Caco-2 (cell line): ENCODE data around the gene OR51I1. TPM values are rescaled to one million over a fixed set of nuclear protein-coding genes. Genes with fewer than 3 reads are reported as not detected.

ENCODE experiments used
- Bru-seq: library from RNA; stranded (reverse); fragments of 400-500 nt; gene quantifications from one replicate; lab custom pipeline; 2021; lab: Mats Ljungman, UMichigan
- BruChase-seq, 2 experiments: library from RNA; stranded (reverse); fragments of 400-500 nt; gene quantifications; one replicate each; lab custom pipeline; 2021; lab: Mats Ljungman, UMichigan
- BruUV-seq: library from RNA; stranded (reverse); fragments of 400-500 nt; replicated peaks from 2 replicates; lab custom pipeline; 2021; lab: Mats Ljungman, UMichigan
- CTCF ChIA-PET: fragments of 300-600 bp; sonication (Branson Sonifier 250); formaldehyde crosslinking; loops from one replicate; lab custom pipeline; 2022; ENCODE audit warnings: antibody characterized with exemption; lab: Charles Lee
- POLR2A ChIA-PET: fragments of 300-600 bp; sonication (Branson Sonifier 250); formaldehyde crosslinking; loops from one replicate; lab custom pipeline; 2022; ENCODE audit warnings: antibody characterized with exemption; lab: Charles Lee
- DNase-seq, 2 experiments: peaks; one replicate each; pipeline versions ENCODE4 v3.0.0 to v3.0.0-alpha.2; 2020 to 2022
- H3K27me3 ChIP-seq: replicated peaks from 2 replicates; pipeline ENCODE4 v1.6.0; 2011; ENCODE audit warnings: low read length; ENCODE audit not compliant: control insufficient read depth, insufficient read depth
- H3K36me3 ChIP-seq: 2 replicates; pipeline ENCODE4 v1.5.1; 2011; ENCODE audit warnings: low read length; ENCODE audit not compliant: control insufficient read depth, insufficient read depth
- H3K4me1 ChIP-seq: fragments of 250-450 bp; sonication (Bioruptor Pico); 2 replicates; pipeline ENCODE4 v1.5.1; 2020; ENCODE audit warnings: mild to moderate bottlenecking
- H3K4me3 ChIP-seq: 2 replicates; pipeline ENCODE4 v1.5.1; 2011; ENCODE audit warnings: low read depth, mild to moderate bottlenecking, control low read depth, low read length
- H3K9me3 ChIP-seq: fragments of 250-450 bp; sonication (Bioruptor Pico); 2 replicates; pipeline ENCODE4 v1.5.1; 2020; ENCODE audit warnings: mild to moderate bottlenecking, moderate library complexity
- H3K27ac Mint-ChIP-seq: one replicate; pipeline ENCODE4 v1.8.0; 2022; ENCODE audit warnings: mixed read lengths; ENCODE audit not compliant: unreplicated experiment
- H3K27me3 Mint-ChIP-seq: one replicate; pipeline ENCODE4 v1.8.0; 2022; ENCODE audit warnings: mixed read lengths; ENCODE audit not compliant: insufficient read depth, unreplicated experiment
- H3K36me3 Mint-ChIP-seq: one replicate; pipeline ENCODE4 v1.8.0; 2022; ENCODE audit warnings: mild to moderate bottlenecking, mixed read lengths; ENCODE audit not compliant: insufficient read depth, unreplicated experiment
- H3K4me1 Mint-ChIP-seq: one replicate; pipeline ENCODE4 v1.8.0; 2022; ENCODE audit warnings: low read depth, mixed read lengths; ENCODE audit not compliant: unreplicated experiment
- H3K4me3 Mint-ChIP-seq: one replicate; pipeline ENCODE4 v1.8.0; 2022; ENCODE audit warnings: mild to moderate bottlenecking, moderate library complexity, mixed read lengths; ENCODE audit not compliant: unreplicated experiment
- H3K9me3 Mint-ChIP-seq: one replicate; pipeline ENCODE4 v1.8.0; 2022; ENCODE audit warnings: mixed read lengths; ENCODE audit not compliant: unreplicated experiment
- intact Hi-C: fragments of 100-400 bp; cut with micrococcal nuclease; formaldehyde crosslinking; loops from one replicate; pipeline ENCODE4 v1.10.0; 2022; ENCODE audit not compliant: unreplicated experiment
- long read RNA-seq: library from polyadenylated mRNA; stranded (forward); transcript quantifications from one replicate; pipeline ENCODE4 v2.0.0, GENCODE V29; 2022
- total RNA-seq: library from RNA; stranded (reverse); gene quantifications from 2 replicates; pipeline ENCODE4 v1.2.3, GENCODE V29; 2022
- TF ChIP-seq, protein P1 (sequence below), 2 experiments: fragments of 200-600 bp in 1 of 2; IDR thresholded peaks; 1 replicate in 1 of 2; 2 replicates in 1 of 2; pipeline versions ENCODE4 v1.5.1 to v1.8.0; 2011 to 2022; ENCODE audit warnings: antibody characterized with exemption in 1 of 2, control low read depth in 1 of 2, inconsistent platforms in 1 of 2, low read depth in 1 of 2, low read length in 1 of 2, mild to moderate bottlenecking in 1 of 2, moderate library complexity in 1 of 2; ENCODE audit not compliant: insufficient read depth in 1 of 2, severe bottlenecking in 1 of 2, unreplicated experiment in 1 of 2

The OR51I1 gene, protein sequence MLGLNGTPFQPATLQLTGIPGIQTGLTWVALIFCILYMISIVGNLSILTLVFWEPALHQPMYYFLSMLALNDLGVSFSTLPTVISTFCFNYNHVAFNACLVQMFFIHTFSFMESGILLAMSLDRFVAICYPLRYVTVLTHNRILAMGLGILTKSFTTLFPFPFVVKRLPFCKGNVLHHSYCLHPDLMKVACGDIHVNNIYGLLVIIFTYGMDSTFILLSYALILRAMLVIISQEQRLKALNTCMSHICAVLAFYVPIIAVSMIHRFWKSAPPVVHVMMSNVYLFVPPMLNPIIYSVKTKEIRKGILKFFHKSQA
- total RNA-seq (not detected in 2 replicates), Bru-seq, nascent RNA (not detected), BruChase-seq, experiment 1, labeled RNA remaining after a 2-hour chase (percentile 26 among the genes with signal in this experiment), BruChase-seq, experiment 2, labeled RNA remaining after a 6-hour chase (percentile 27 among the genes with signal in this experiment)
- long read RNA-seq = 0 reads

DNA sequence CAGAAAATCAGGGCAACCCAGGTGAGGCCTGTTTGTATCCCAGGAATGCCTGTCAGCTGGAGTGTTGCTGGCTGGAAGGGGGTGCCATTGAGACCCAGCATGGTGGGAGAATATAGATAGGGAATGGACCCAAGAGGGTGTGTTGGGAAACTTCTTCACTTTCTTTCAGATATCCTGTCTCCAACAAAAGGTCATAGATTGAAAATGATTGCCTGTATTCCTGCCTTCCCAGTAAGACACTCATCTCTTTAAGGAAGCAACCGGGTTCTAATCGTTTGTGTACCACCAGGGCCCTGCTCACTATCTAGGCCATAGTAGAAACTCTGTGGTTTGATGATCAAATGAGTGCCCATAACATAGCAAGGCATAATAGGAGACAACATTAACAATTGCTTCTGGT is at the start of gene OR51I1:
Gene OR51I1 (minus strand): TSS at position 101 of the 400 bp plus-strand sequence. CDS start 0 bp downstream, at position 101.
- H3K27me3 Mint-ChIP-seq = peaks cover 20% of the 10 kb centered on the region
- Histone ChIP-seq H3K9me3 (no peaks in the 10 kb centered on the region), H3K27me3 (no peaks in the 10 kb centered on the region), H3K36me3 (no peaks in the 10 kb centered on the region), H3K4me1 (no peaks in the 10 kb centered on the region), H3K4me3 (no peak within 1 kb of the TSS)
- no peak for DNase-seq
- H3K36me3 Mint-ChIP-seq = no peaks in the 10 kb centered on the region
- intact Hi-C loops = no loop called here
- TF ChIP-seq, protein P1, sequence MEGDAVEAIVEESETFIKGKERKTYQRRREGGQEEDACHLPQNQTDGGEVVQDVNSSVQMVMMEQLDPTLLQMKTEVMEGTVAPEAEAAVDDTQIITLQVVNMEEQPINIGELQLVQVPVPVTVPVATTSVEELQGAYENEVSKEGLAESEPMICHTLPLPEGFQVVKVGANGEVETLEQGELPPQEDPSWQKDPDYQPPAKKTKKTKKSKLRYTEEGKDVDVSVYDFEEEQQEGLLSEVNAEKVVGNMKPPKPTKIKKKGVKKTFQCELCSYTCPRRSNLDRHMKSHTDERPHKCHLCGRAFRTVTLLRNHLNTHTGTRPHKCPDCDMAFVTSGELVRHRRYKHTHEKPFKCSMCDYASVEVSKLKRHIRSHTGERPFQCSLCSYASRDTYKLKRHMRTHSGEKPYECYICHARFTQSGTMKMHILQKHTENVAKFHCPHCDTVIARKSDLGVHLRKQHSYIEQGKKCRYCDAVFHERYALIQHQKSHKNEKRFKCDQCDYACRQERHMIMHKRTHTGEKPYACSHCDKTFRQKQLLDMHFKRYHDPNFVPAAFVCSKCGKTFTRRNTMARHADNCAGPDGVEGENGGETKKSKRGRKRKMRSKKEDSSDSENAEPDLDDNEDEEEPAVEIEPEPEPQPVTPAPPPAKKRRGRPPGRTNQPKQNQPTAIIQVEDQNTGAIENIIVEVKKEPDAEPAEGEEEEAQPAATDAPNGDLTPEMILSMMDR (IDR thresholded peaks at IDR 0.05; ENCODE audit: insufficient read depth in 1 of 2, low read depth in 1 of 2, low read length in 1 of 2, severe bottlenecking in 1 of 2, unreplicated experiment in 1 of 2) = no peak
- no TSS peak for BruUV-seq
- H3K4me3 Mint-ChIP-seq = no peak within 1 kb of the TSS
- no peaks in the 10 kb centered on the region for H3K4me1 Mint-ChIP-seq
- ChIA-PET CTCF (no interaction called here), POLR2A (no interaction called here)
- no peak within 1 kb of the TSS for H3K27ac Mint-ChIP-seq
- H3K9me3 Mint-ChIP-seq = no peaks in the 10 kb centered on the region

- Mint-ChIP-seq H3K4me3 (no peak overlapping the region), H3K9me3 (no peaks in the 10 kb centered on the region), H3K27ac (no peak overlapping the region), H3K4me1 (no peaks in the 10 kb centered on the region), H3K36me3 (no peaks in the 10 kb centered on the region), H3K27me3 (peaks cover 14% of the 10 kb centered on the region)
- Histone ChIP-seq H3K27me3 (no peaks in the 10 kb centered on the region; the same call in 1 of the 2 replicates), H3K4me1 (no peaks in the 10 kb centered on the region), H3K4me3 (no peak overlapping the region), H3K36me3 (no peaks in the 10 kb centered on the region), H3K9me3 (no peaks in the 10 kb centered on the region)
- intact Hi-C loops = no loop called here
- DNase-seq = no peak
- POLR2A ChIA-PET = no interaction called here
- no TSS peak for BruUV-seq
- CTCF ChIA-PET = no interaction called here
- TF ChIP-seq, protein P1 (IDR thresholded peaks at IDR 0.05; ENCODE audit: insufficient read depth in 1 of 2, low read depth in 1 of 2, low read length in 1 of 2, severe bottlenecking in 1 of 2, unreplicated experiment in 1 of 2) = no peak
These were observed 48.5 kb upstream of the OR51I1 start for GRCh38 chr11:5489576-5490357.

DNA sequence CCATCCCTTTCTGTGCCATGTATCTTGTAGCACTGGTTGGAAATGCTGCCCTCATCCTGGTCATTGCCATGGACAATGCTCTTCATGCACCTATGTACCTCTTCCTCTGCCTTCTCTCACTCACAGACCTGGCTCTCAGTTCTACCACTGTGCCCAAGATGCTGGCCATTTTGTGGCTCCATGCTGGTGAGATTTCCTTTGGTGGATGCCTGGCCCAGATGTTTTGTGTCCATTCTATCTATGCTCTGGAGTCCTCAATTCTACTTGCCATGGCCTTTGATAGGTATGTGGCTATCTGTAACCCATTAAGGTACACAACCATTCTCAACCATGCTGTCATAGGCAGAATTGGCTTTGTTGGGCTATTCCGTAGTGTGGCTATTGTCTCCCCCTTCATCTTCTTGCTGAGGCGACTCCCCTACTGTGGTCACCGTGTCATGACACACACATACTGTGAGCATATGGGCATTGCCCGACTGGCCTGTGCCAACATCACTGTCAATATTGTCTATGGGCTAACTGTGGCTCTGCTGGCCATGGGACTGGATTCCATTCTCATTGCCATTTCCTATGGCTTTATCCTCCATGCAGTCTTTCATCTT is 47.6 kb upstream of the OR51I1 start:
- Mint-ChIP-seq H3K9me3 (no peaks in the 10 kb centered on the region), H3K36me3 (no peaks in the 10 kb centered on the region), H3K4me3 (no peak overlapping the region), H3K4me1 (no peaks in the 10 kb centered on the region), H3K27me3 (peaks cover 14% of the 10 kb centered on the region), H3K27ac (no peak overlapping the region)
- POLR2A ChIA-PET = no interaction called here
- Histone ChIP-seq H3K4me1 (no peaks in the 10 kb centered on the region), H3K9me3 (no peaks in the 10 kb centered on the region), H3K27me3 (no peaks in the 10 kb centered on the region; the same call in 1 of the 2 replicates), H3K4me3 (no peak overlapping the region), H3K36me3 (no peaks in the 10 kb centered on the region)
- intact Hi-C loops = no loop called here
- DNase-seq = no peak
- CTCF ChIA-PET = no interaction called here
- TF ChIP-seq, protein P1 (IDR thresholded peaks at IDR 0.05; ENCODE audit: insufficient read depth in 1 of 2, low read depth in 1 of 2, low read length in 1 of 2, severe bottlenecking in 1 of 2, unreplicated experiment in 1 of 2) = no peak
- no TSS peak for BruUV-seq
